Vagina (tissue), 2 donors: ENCODE data around the gene FGG. TPM values are rescaled to one million over a fixed set of nuclear protein-coding genes. Genes with fewer than 3 reads are reported as not detected.

Experiments used
- DNase-seq, 2 donors: peaks; one replicate each; pipeline ENCODE4 v3.0.0-alpha.2; 2017; ENCODE audit errors: extremely low spot score in 2 of 2
- H3K27ac ChIP-seq: fragments of 200-600 bp; sonication (generic); one replicate; pipeline ENCODE4 v1.5.1; 2019
- H3K27me3 ChIP-seq: fragments of 200-600 bp; sonication (generic); one replicate; pipeline ENCODE4 v1.5.1; 2019
- H3K36me3 ChIP-seq, 2 donors: fragments of 200-600 bp; sonication (generic); one replicate each; pipeline ENCODE4 v1.5.1; 2017 to 2019
- H3K4me1 ChIP-seq: fragments of 200-600 bp; sonication (generic); one replicate; pipeline ENCODE4 v1.5.1; 2019
- H3K4me3 ChIP-seq, 2 donors: fragments of 200-600 bp; sonication (generic); 1 replicate in 1 of 2; 2 replicates in 1 of 2; pipeline ENCODE4 v1.5.1; 2016 to 2019
- H3K9me3 ChIP-seq: fragments of 200-600 bp; sonication (generic); one replicate; pipeline ENCODE4 v1.5.1; 2019
- CTCF ChIP-seq, 3 experiments: fragments of 450-650 bp in 2 of 3; fragments of 200-600 bp in 1 of 3; sonication (generic) in 1 of 3; IDR thresholded peaks; one replicate each; pipeline ENCODE4 v1.5.1; 2017 to 2019; ENCODE audit warnings: antibody characterized with exemption in 3 of 3, mild to moderate bottlenecking in 2 of 3, moderate library complexity in 2 of 3
- POLR2A ChIP-seq, 2 donors: fragments of 450-650 bp; IDR thresholded peaks; one replicate each; pipeline ENCODE4 v1.6.1; 2017; ENCODE audit warnings: antibody characterized with exemption in 2 of 2, mild to moderate bottlenecking in 2 of 2, moderate library complexity in 2 of 2
- POLR2AphosphoS5 ChIP-seq, 2 donors: sonication (generic); formaldehyde crosslinking; IDR thresholded peaks; one replicate each; pipeline ENCODE4 v1.9.0; 2017; ENCODE audit warnings: antibody characterized with exemption in 2 of 2, mild to moderate bottlenecking in 2 of 2, low read depth in 1 of 2; ENCODE audit not compliant: insufficient read depth in 1 of 2
- intact Hi-C: fragments of 100-400 bp; cut with DNase I; formaldehyde crosslinking; loops from one replicate; pipeline ENCODE4 v1.15.1; 2023
- total RNA-seq: library from RNA; depleted of rRNA; stranded (reverse); fragments of >200 nt; gene quantifications from one replicate; pipeline ENCODE4 v1.2.3, GENCODE V29; 2016

The FGG gene
- total RNA-seq, 1 donor from 2014 or later, result not detected

- no peaks in the 10 kb centered on the region for H3K36me3 ChIP-seq
- H3K4me1 ChIP-seq, result no peaks in the 10 kb centered on the region
- intact Hi-C loops, result no loop called here
- H3K4me3 ChIP-seq, result no peak overlapping the region
- no peaks in the 10 kb centered on the region for H3K27me3 ChIP-seq
- H3K27ac ChIP-seq, result no peak overlapping the region
- no peaks in the 10 kb centered on the region for H3K9me3 ChIP-seq
- TF ChIP-seq CTCF (IDR thresholded peaks at IDR 0.05) (no peak), POLR2AphosphoS5 (IDR thresholded peaks at IDR 0.05; ENCODE audit: insufficient read depth in 1 of 2, low read depth in 1 of 2) (no peak), POLR2A (IDR thresholded peaks at IDR 0.05) (no peak)
- no peak for DNase-seq
Observed at GRCh38 chr4:154591890-154592289, 20.6 kb downstream of the FGG start.

GRCh38 chr4:154590329-154591006 is 22.0 kb downstream of the FGG start, which contains the start of gene FGA:
TSS of gene FGA (minus strand) at chr4:154590742. CDS start at chr4:154590687, 55 bp downstream.
- Histone ChIP-seq H3K27me3 (no peaks in the 10 kb centered on the region), H3K36me3 (no peaks in the 10 kb centered on the region), H3K4me1 (no peaks in the 10 kb centered on the region), H3K9me3 (no peaks in the 10 kb centered on the region), H3K27ac (no peak within 1 kb of the TSS), H3K4me3 (no peak within 1 kb of the TSS)
- TF ChIP-seq CTCF (IDR thresholded peaks at IDR 0.05) (no peak), POLR2A (IDR thresholded peaks at IDR 0.05) (no peak), POLR2AphosphoS5 (IDR thresholded peaks at IDR 0.05; ENCODE audit: insufficient read depth in 1 of 2, low read depth in 1 of 2) (no peak)
- no peak for DNase-seq
- intact Hi-C loops, result no loop called here

DNA sequence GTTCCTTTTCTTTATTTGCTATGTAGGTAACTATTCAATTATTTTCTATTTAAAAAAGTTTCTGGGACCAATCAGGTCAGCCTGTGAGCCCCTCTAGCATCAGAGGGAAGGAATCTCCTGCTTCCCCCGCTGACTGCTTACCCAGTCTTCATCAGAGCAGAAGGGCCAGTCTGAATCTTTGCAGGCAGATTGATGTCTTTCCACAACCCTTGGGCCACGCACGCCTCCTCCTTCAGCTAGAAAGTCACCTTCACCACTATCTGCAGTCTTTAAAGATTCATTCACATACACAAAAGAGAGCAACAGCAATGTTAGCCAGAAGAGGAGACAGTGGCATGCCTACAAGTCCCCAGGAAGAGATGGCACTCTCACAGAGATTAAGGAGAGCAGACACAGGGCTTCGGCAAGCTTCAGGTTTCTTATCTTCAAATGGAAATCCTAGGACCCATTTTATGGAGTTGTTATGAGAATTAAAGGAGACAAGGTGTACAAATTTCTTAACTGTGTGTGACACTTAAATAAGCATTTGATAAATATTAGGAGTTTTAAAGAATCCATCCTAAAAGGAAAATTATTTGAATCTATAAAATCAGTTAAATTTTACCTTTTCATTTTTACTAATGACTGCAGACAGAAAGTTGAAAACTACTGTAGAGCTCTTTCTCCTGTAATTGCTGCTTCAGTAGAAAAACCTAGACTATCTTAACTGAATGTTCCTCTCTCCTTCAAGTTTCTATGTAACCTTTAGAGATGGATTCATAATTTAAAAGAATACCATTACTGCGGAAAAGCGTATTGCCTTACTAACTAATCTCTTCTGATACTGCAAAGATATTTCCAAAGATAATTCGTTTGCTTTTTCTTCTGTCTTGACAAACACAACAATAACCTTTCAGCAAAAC is 22.9 kb downstream of the FGG start:
- no peaks in the 10 kb centered on the region for H3K36me3 ChIP-seq
- H3K27me3 ChIP-seq, result no peaks in the 10 kb centered on the region
- TF ChIP-seq POLR2AphosphoS5 (IDR thresholded peaks at IDR 0.05; ENCODE audit: insufficient read depth in 1 of 2, low read depth in 1 of 2) (no peak), CTCF (IDR thresholded peaks at IDR 0.05) (no peak), POLR2A (IDR thresholded peaks at IDR 0.05) (no peak)
- no peaks in the 10 kb centered on the region for H3K4me1 ChIP-seq
- intact Hi-C loops, result no loop called here
- H3K9me3 ChIP-seq, result no peaks in the 10 kb centered on the region
- H3K27ac ChIP-seq, result no peak overlapping the region
- no peak for DNase-seq
- no peak overlapping the region for H3K4me3 ChIP-seq

DNA sequence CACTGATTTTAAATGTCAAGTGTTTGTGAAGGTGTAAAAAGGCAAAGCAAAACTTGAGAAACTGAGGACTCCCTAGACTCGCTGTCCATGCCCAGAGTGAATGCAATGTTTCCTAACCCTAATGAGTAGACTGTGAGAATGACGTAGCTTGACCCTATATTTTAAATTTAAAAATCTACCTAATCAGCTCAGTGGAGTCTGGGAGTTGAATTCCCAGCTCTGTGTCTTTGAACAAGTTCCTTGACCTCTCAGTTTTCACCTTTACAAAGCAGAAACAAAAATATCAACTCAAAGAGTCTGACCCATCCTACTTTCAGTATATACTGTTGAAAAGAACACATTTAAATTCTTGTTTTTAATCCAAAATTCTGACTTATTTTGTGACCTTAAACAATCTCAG is 24.3 kb downstream of the FGG start:
- intact Hi-C loops, result no loop called here
- Histone ChIP-seq H3K9me3 (no peaks in the 10 kb centered on the region), H3K4me1 (no peaks in the 10 kb centered on the region), H3K4me3 (no peak overlapping the region), H3K27me3 (no peaks in the 10 kb centered on the region), H3K36me3 (no peaks in the 10 kb centered on the region), H3K27ac (no peak overlapping the region)
- no peak for DNase-seq
- TF ChIP-seq POLR2A (IDR thresholded peaks at IDR 0.05), result no peak
- no peak for TF ChIP-seq CTCF (IDR thresholded peaks at IDR 0.05)
- TF ChIP-seq POLR2AphosphoS5 (IDR thresholded peaks at IDR 0.05; ENCODE audit: insufficient read depth in 1 of 2, low read depth in 1 of 2), result no peak
